GM04503 (cell line): ENCODE data around the gene EML4.
A peak's percentile ranks its signal among the peaks of the same experiment; 100 is the strongest.

Source experiments
- DNase-seq: peaks from one replicate; pipeline ENCODE4 v3.0.0-alpha.2; 2012; ENCODE audit warnings: low read depth

EML4 gene

GRCh38 chr2:42224422-42225067 lies 55.4 kb downstream of the EML4 start:
- no peak for DNase-seq

GRCh38 chr2:42225573-42225972 lies 56.4 kb downstream of the EML4 start:
- DNase-seq, result no peak

GRCh38 chr2:42227491-42227890 lies 58.3 kb downstream of the EML4 start:
- DNase-seq, result no peak

- DNase-seq, result no peak
Observed at GRCh38 chr2:42228101-42228500, 58.9 kb downstream of the EML4 start.

- no peak for DNase-seq
Observed at GRCh38 chr2:42229949-42230348, 60.8 kb downstream of the EML4 start.

- no peak for DNase-seq
Observed at GRCh38 chr2:42230891-42231290, 61.7 kb downstream of the EML4 start.

- no peak for DNase-seq
Observed at GRCh38 chr2:42232024-42232423, 62.9 kb downstream of the EML4 start.

GRCh38 chr2:42233976-42234441 lies 64.9 kb downstream of the EML4 start:
- DNase-seq, result peak; percentile 11

GRCh38 chr2:42236911-42237310 lies 67.8 kb downstream of the EML4 start:
- no peak for DNase-seq

- DNase-seq, result no peak
Observed at GRCh38 chr2:42238644-42239288, 69.6 kb downstream of the EML4 start.

- DNase-seq, result no peak
Observed at GRCh38 chr2:42239289-42239661, 70.1 kb downstream of the EML4 start.

GRCh38 chr2:42239811-42240210 lies 70.7 kb downstream of the EML4 start:
- DNase-seq, result no peak

- DNase-seq, result no peak
Observed at GRCh38 chr2:42241517-42241916, 72.4 kb downstream of the EML4 start.

GRCh38 chr2:42243297-42243696 lies 74.1 kb downstream of the EML4 start:
- DNase-seq, result no peak

GRCh38 chr2:42244520-42244919 lies 75.4 kb downstream of the EML4 start:
- no peak for DNase-seq

- no peak for DNase-seq
Observed at GRCh38 chr2:42245396-42245795, 76.2 kb downstream of the EML4 start.

- no peak for DNase-seq
Observed at GRCh38 chr2:42246562-42246961, 77.4 kb downstream of the EML4 start.

- DNase-seq, result no peak
Observed at GRCh38 chr2:42248846-42249245, 79.7 kb downstream of the EML4 start.

- DNase-seq, result no peak
Observed at GRCh38 chr2:42249284-42249683, 80.1 kb downstream of the EML4 start.

GRCh38 chr2:42249887-42250286 lies 80.7 kb downstream of the EML4 start:
- DNase-seq, result no peak

- DNase-seq, result no peak
Observed at GRCh38 chr2:42250925-42251324, 81.8 kb downstream of the EML4 start.

- no peak for DNase-seq
Observed at GRCh38 chr2:42252464-42252863, 83.3 kb downstream of the EML4 start.

- DNase-seq, result no peak
Observed at GRCh38 chr2:42254186-42254895, 85.2 kb downstream of the EML4 start.
